OCI-LY7 (cell line): ENCODE results near the gene SCGB1C1. TPM values are rescaled to one million over a fixed set of nuclear protein-coding genes. Genes with fewer than 3 reads are reported as not detected.

Experiments
- BruUV-seq: library from RNA; stranded (reverse); fragments of 400-500 nt; replicated peaks from 2 replicates; lab custom pipeline; 2021; lab: Mats Ljungman, UMichigan
- CTCF ChIA-PET: fragments of 300-600 bp; sonication (Branson Sonifier 250); formaldehyde crosslinking; loops from one replicate; lab custom pipeline; 2022; ENCODE audit warnings: antibody characterized with exemption; ENCODE audit not compliant: unreplicated experiment; lab: Charles Lee
- POLR2A ChIA-PET: fragments of 300-600 bp; sonication (Branson Sonifier 250); formaldehyde crosslinking; loops from one replicate; lab custom pipeline; 2022; ENCODE audit warnings: antibody characterized with exemption; lab: Charles Lee
- DNase-seq: peaks from one replicate; pipeline ENCODE4 v3.0.0-alpha.2; 2015; ENCODE audit warnings: low spot score
- H2AFZ ChIP-seq: fragments of 200-600 bp; sonication (generic), shearing (Covaris generic); 2 replicates; pipeline ENCODE4 v1.6.1; 2014; ENCODE audit warnings: mild to moderate bottlenecking, antibody characterized with exemption, low read length, moderate library complexity
- H3K27ac ChIP-seq: fragments of 200-600 bp; sonication (generic); 2 replicates; pipeline ENCODE4 v1.5.1; 2014; ENCODE audit warnings: mixed run types, low read depth, mild to moderate bottlenecking, moderate library complexity, low read length, inconsistent platforms; ENCODE audit not compliant: poor library complexity, severe bottlenecking
- H3K36me3 ChIP-seq: fragments of 200-600 bp; sonication (generic); 2 replicates; pipeline ENCODE4 v1.6.1; 2014; ENCODE audit warnings: mild to moderate bottlenecking, antibody characterized with exemption, low read length, moderate library complexity, mixed read lengths; ENCODE audit not compliant: insufficient read depth
- H3K4me1 ChIP-seq: fragments of 200-600 bp; sonication (generic); 2 replicates; pipeline ENCODE4 v1.5.1; 2014; ENCODE audit warnings: mild to moderate bottlenecking, low read length; ENCODE audit not compliant: insufficient read depth, poor library complexity, severe bottlenecking
- H3K4me2 ChIP-seq: fragments of 200-600 bp; sonication (generic); 2 replicates; pipeline ENCODE4 v1.6.1; 2014; ENCODE audit warnings: mild to moderate bottlenecking, low read length
- H3K4me3 ChIP-seq: fragments of 200-600 bp; sonication (generic); 2 replicates; pipeline ENCODE4 v1.5.1; 2014; ENCODE audit warnings: mild to moderate bottlenecking, low read depth, low read length; ENCODE audit not compliant: poor library complexity, severe bottlenecking
- H3K79me2 ChIP-seq: fragments of 200-600 bp; sonication (generic); 2 replicates; pipeline ENCODE4 v1.6.1; 2016; ENCODE audit warnings: low read depth, mild to moderate bottlenecking, low read length, moderate library complexity, mixed read lengths; ENCODE audit not compliant: insufficient read depth
- H3K9me2 ChIP-seq: fragments of 200-600 bp; sonication (generic); 2 replicates; pipeline ENCODE4 v1.6.1; 2016; ENCODE audit warnings: mild to moderate bottlenecking, low read length, mixed read lengths; ENCODE audit not compliant: insufficient read depth
- H3K9me3 ChIP-seq: fragments of 200-600 bp; sonication (generic); 2 replicates; pipeline ENCODE4 v1.6.1; 2014; ENCODE audit warnings: mild to moderate bottlenecking, mixed run types, low read length, mixed read lengths
- H4K20me1 ChIP-seq: fragments of 200-600 bp; sonication (generic); 2 replicates; pipeline ENCODE4 v1.6.1; 2014; ENCODE audit warnings: mild to moderate bottlenecking, antibody characterized with exemption, low read length, moderate library complexity, mixed read lengths; ENCODE audit not compliant: insufficient read depth
- EZH2phosphoT487 ChIP-seq: fragments of 200-600 bp; sonication (generic); IDR thresholded peaks from 2 replicates; pipeline ENCODE4 v1.6.1; 2018; ENCODE audit warnings: low read depth, borderline replicate concordance, mild to moderate bottlenecking, mixed run types, antibody characterized with exemption, low read length, moderate library complexity, mixed read lengths
- intact Hi-C: fragments of 100-400 bp; cut with micrococcal nuclease; formaldehyde crosslinking; loops from one replicate; pipeline ENCODE4 v1.10.0; 2022; ENCODE audit not compliant: unreplicated experiment
- total RNA-seq, 2 experiments: library from RNA; depleted of rRNA in 1 of 2; stranded (reverse); fragments of >200 nt in 1 of 2; shearing (Covaris generic) in 1 of 2; gene quantifications; 2 replicates each; pipeline ENCODE4 v1.2.3, GENCODE V29; 2014 to 2022
- TF ChIP-seq, protein P1 (sequence below): fragments of 200-600 bp; sonication (generic); conservative IDR thresholded peaks from 2 replicates; pipeline ENCODE4 v1.5.1; 2014; ENCODE audit warnings: mild to moderate bottlenecking, antibody characterized with exemption, low read length, moderate library complexity, mixed read lengths

The SCGB1C1 gene
- total RNA-seq, 2 experiments from 2014 or later = not detected

DNA sequence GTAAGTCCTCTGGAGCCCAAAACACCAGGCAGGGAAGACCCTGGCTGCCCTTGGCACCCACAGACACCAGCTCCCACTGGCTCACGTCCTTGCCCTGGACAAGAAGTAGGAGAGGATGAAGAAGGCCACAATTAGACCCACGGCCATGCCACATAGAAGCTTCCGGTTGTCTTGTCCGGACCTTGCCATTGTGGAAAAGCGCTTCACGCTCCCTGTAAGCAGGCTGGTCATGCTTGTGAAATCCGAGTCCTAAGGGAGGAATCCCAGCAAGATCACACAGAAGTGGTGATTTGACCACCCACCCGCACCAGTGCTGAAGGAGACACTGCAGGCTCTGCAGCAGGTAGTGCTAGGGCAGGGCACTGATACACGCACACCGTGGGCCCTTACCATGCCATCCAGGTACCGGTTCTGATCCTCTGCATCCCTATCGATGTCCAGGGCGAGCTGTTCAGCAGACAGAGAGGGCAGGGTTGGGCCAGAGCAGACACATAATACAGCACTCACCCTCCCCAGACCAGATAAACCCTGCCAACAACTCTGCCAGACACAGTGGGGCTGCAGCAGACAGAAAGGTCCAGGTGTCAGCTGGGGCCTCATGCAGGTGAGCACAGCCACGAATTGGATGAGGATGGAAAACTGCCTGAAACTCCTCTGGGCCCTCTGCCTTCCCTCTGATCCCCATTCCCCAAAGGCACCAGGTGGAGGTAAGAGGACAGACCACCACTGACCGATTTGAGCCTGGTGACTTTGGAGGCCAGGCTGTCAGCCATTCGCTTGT lies 12.5 kb downstream of the SCGB1C1 start:
- CTCF ChIA-PET = no interaction called here
- Histone ChIP-seq H4K20me1 (no peaks in the 10 kb centered on the region), H3K4me2 (peak overlapping the region; percentile 74; the same call in 1 of the 2 replicates), H3K27ac (no peak overlapping the region), H2AFZ (no peak overlapping the region), H3K4me3 (no peak overlapping the region), H3K4me1 (peaks cover 23% of the 10 kb centered on the region), H3K9me2 (no peaks in the 10 kb centered on the region), H3K79me2 (peaks cover 34% of the 10 kb centered on the region), H3K36me3 (peaks cover 37% of the 10 kb centered on the region), H3K9me3 (no peaks in the 10 kb centered on the region)
- no peak for DNase-seq
- TF ChIP-seq, protein P1, sequence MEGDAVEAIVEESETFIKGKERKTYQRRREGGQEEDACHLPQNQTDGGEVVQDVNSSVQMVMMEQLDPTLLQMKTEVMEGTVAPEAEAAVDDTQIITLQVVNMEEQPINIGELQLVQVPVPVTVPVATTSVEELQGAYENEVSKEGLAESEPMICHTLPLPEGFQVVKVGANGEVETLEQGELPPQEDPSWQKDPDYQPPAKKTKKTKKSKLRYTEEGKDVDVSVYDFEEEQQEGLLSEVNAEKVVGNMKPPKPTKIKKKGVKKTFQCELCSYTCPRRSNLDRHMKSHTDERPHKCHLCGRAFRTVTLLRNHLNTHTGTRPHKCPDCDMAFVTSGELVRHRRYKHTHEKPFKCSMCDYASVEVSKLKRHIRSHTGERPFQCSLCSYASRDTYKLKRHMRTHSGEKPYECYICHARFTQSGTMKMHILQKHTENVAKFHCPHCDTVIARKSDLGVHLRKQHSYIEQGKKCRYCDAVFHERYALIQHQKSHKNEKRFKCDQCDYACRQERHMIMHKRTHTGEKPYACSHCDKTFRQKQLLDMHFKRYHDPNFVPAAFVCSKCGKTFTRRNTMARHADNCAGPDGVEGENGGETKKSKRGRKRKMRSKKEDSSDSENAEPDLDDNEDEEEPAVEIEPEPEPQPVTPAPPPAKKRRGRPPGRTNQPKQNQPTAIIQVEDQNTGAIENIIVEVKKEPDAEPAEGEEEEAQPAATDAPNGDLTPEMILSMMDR = no peak
- no peak for TF ChIP-seq EZH2phosphoT487
- TSS peak; percentile 41 for BruUV-seq
- intact Hi-C loops = loop anchor here (5.0 kb wide), 3 partner anchors 152 to 302 kb away; partner anchors contain the start of genes PTDSS2 and RNH1
- POLR2A ChIA-PET = interaction anchor here (0.7 to 0.9 kb wide), 2 partner anchors 135 to 304 kb away, joined by 3 read pairs; no protein-coding TSS in a partner anchor

DNA sequence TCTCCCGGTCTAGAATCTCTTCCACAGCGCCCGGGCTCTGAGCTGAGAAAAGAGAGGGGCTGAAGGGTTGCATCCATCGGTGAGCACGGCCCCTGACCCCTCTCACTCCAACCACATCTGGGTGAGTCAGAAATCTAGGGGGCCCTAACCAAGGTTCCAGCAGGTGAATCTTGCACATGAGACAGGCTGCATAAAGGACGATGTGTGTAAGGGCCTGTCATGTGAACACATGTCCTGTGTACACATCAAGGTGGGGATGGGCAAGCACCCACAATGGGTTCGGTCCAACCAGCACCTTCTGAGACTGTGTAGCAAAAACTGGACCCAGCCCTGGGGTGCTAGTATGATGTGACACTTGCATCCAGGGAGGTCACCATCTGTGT lies 13.1 kb downstream of the SCGB1C1 start:
- H3K36me3 ChIP-seq = peaks cover 43% of the 10 kb centered on the region
- CTCF ChIA-PET = no interaction called here
- peak overlapping the region; percentile 74 for H3K4me2 ChIP-seq
- no TSS peak for BruUV-seq
- no peak overlapping the region for H2AFZ ChIP-seq
- intact Hi-C loops = loop anchor here (5.0 kb wide), 3 partner anchors 151 to 301 kb away; partner anchors contain the start of genes PTDSS2 and RNH1
- H3K9me3 ChIP-seq = no peaks in the 10 kb centered on the region
- TF ChIP-seq, protein P1 = no peak
- TF ChIP-seq EZH2phosphoT487 = no peak
- no peak for DNase-seq
- H4K20me1 ChIP-seq = no peaks in the 10 kb centered on the region
- peaks cover 36% of the 10 kb centered on the region for H3K79me2 ChIP-seq
- no peak overlapping the region for H3K27ac ChIP-seq
- no peaks in the 10 kb centered on the region for H3K9me2 ChIP-seq
- peak overlapping the region; percentile 98 for H3K4me3 ChIP-seq
- POLR2A ChIA-PET = interaction anchor here (0.7 to 1.7 kb wide), 3 partner anchors 10 to 303 kb away, joined by 3 to 6 read pairs (median 3); no protein-coding TSS in a partner anchor
- peaks cover 26% of the 10 kb centered on the region for H3K4me1 ChIP-seq
